HCT116 (cell line): Measurements from ENCODE around the gene MRPL44. TPM values are rescaled to one million over a fixed set of nuclear protein-coding genes. Genes with fewer than 3 reads are reported as not detected.

Source experiments
- ATAC-seq: fragments of 200-7000 bp; cut with Tn5 transposase; 2 replicates; pipeline ENCODE4 v1.9.1; 2020; ENCODE audit warnings: mild to moderate bottlenecking, moderate library complexity
- BruUV-seq: library from RNA; stranded (reverse); fragments of 400-500 nt; replicated peaks from 2 replicates; lab custom pipeline; 2021; lab: Mats Ljungman, UMichigan
- CTCF ChIA-PET: fragments of 300-600 bp; sonication (Branson Sonifier 250); formaldehyde crosslinking; loops from one replicate; lab custom pipeline; 2021; ENCODE audit warnings: antibody characterized with exemption; lab: Charles Lee
- POLR2A ChIA-PET: fragments of 300-600, 350-600 bp; sonication (Branson Sonifier 250); formaldehyde crosslinking; loops from one replicate; lab custom pipeline; 2021; ENCODE audit warnings: antibody characterized with exemption; lab: Charles Lee
- RAD21 ChIA-PET, 2 experiments: fragments of 300-600 bp; sonication (Branson Sonifier 250); formaldehyde crosslinking; loops; one replicate each; lab custom pipeline; 2023; ENCODE audit warnings: low total read pairs in 2 of 2; ENCODE audit not compliant: uncharacterized antibody in 2 of 2, unreplicated experiment in 2 of 2, low non-redundant PET in 1 of 2; lab: Charles Lee
- DNase-seq: peaks from one replicate; pipeline ENCODE4 v3.0.0-alpha.2; 2010; ENCODE audit warnings: low read depth, low spot score
- H2AFZ ChIP-seq: fragments of 200-600 bp; shearing (Covaris generic), sonication (generic); 2 replicates; pipeline ENCODE4 v1.6.1; 2017; ENCODE audit warnings: low read depth, mixed run types, mixed read lengths, antibody characterized with exemption, low read length; ENCODE audit not compliant: poor library complexity, severe bottlenecking
- H3K27ac ChIP-seq: 2 replicates; pipeline ENCODE4 v1.5.1; 2012; ENCODE audit warnings: low read depth, low read length
- H3K27me3 ChIP-seq: fragments of 200-600 bp; sonication (generic); 2 replicates; pipeline ENCODE4 v1.6.1; 2016; ENCODE audit warnings: mixed run types, low read length, mixed read lengths; ENCODE audit not compliant: insufficient read depth
- H3K36me3 ChIP-seq, 2 experiments: fragments of 200-500 bp in 1 of 2; fragments of 200-600 bp in 1 of 2; sonication (Bioruptor generic) in 1 of 2; sonication (generic) in 1 of 2; 2 replicates each; pipeline versions ENCODE4 v1.5.1 to v1.6.1; 2014 to 2016; ENCODE audit warnings: low read length in 2 of 2, inconsistent platforms in 1 of 2, mixed read lengths in 1 of 2, mixed run types in 1 of 2; ENCODE audit not compliant: insufficient read depth in 2 of 2, control insufficient read depth in 1 of 2
- H3K4me1 ChIP-seq, 2 experiments: fragments of 200-600 bp in 1 of 2; sonication (generic) in 1 of 2; 2 replicates each; pipeline versions ENCODE4 v1.5.1 to v1.6.1; 2012 to 2017; ENCODE audit warnings: low read length in 2 of 2, inconsistent platforms in 1 of 2, mild to moderate bottlenecking in 1 of 2, mixed read lengths in 1 of 2, mixed run types in 1 of 2, moderate library complexity in 1 of 2; ENCODE audit not compliant: insufficient read depth in 2 of 2, control insufficient read depth in 1 of 2
- H3K4me2 ChIP-seq: fragments of 200-600 bp; sonication (generic); 2 replicates; pipeline ENCODE4 v1.6.1; 2017; ENCODE audit warnings: mixed run types, low read length, mixed read lengths
- H3K4me3 ChIP-seq, 2 experiments: fragments of 200-600 bp in 1 of 2; sonication (generic) in 1 of 2; replicated peaks in 1 of 2; 2 replicates each; pipeline ENCODE4 v1.5.1; 2011 to 2016; ENCODE audit warnings: low read length in 2 of 2, control low read depth in 1 of 2, low read depth in 1 of 2, mild to moderate bottlenecking in 1 of 2, mixed read lengths in 1 of 2, mixed run types in 1 of 2
- H3K79me2 ChIP-seq: fragments of 200-600 bp; sonication (generic); 2 replicates; pipeline ENCODE4 v1.6.1; 2017; ENCODE audit warnings: mild to moderate bottlenecking, mixed run types, low read length, moderate library complexity, mixed read lengths; ENCODE audit not compliant: insufficient read depth
- H3K9ac ChIP-seq: fragments of 200-600 bp; sonication (generic); 2 replicates; pipeline ENCODE4 v1.6.1; 2016; ENCODE audit warnings: low read length, mixed read lengths
- H3K9me2 ChIP-seq: fragments of 200-600 bp; sonication (generic), shearing (Covaris generic); 2 replicates; pipeline ENCODE4 v1.6.1; 2017; ENCODE audit warnings: mixed run types, mild to moderate bottlenecking, moderate library complexity; ENCODE audit not compliant: insufficient read depth
- H3K9me3 ChIP-seq, 2 experiments: fragments of 200-500 bp in 1 of 2; fragments of 200-600 bp in 1 of 2; sonication (Bioruptor generic) in 1 of 2; sonication (generic) in 1 of 2; 2 replicates each; pipeline ENCODE4 v1.6.1; 2014 to 2017; ENCODE audit warnings: low read length in 2 of 2, mixed read lengths in 2 of 2, inconsistent platforms in 1 of 2, low read depth in 1 of 2, mild to moderate bottlenecking in 1 of 2, mixed run types in 1 of 2, moderate library complexity in 1 of 2; ENCODE audit not compliant: control insufficient read depth in 1 of 2, insufficient read depth in 1 of 2
- H4K20me1 ChIP-seq: fragments of 200-600 bp; sonication (generic), shearing (Covaris generic); 2 replicates; pipeline ENCODE4 v1.6.1; 2017; ENCODE audit warnings: mixed run types, mild to moderate bottlenecking, moderate library complexity; ENCODE audit not compliant: insufficient read depth
- EGR1 ChIP-seq: IDR thresholded peaks from 2 replicates; pipeline ENCODE4 v1.6.1; 2012; ENCODE audit warnings: low read depth
- ELF1 ChIP-seq: IDR thresholded peaks from 2 replicates; pipeline ENCODE4 v1.6.1; 2012; ENCODE audit warnings: low read depth, borderline replicate concordance
- JUND ChIP-seq: IDR thresholded peaks from 2 replicates; pipeline ENCODE4 v1.6.1; 2012
- MAX ChIP-seq: IDR thresholded peaks from 2 replicates; pipeline ENCODE4 v1.6.1; 2012
- POLR2A ChIP-seq: IDR thresholded peaks from 2 replicates; pipeline ENCODE4 v1.7.0; 2011; ENCODE audit warnings: borderline replicate concordance; ENCODE audit not compliant: insufficient read depth, insufficient read length; ENCODE audit errors: extremely low read depth
- POLR2AphosphoS5 ChIP-seq: IDR thresholded peaks from 2 replicates; pipeline ENCODE4 v1.6.1; 2011; ENCODE audit warnings: mild to moderate bottlenecking, low read depth, low read length, moderate library complexity
- YY1 ChIP-seq: IDR thresholded peaks from 2 replicates; pipeline ENCODE4 v1.6.1; 2011; ENCODE audit warnings: low read length, low read depth, moderate library complexity, mild to moderate bottlenecking; ENCODE audit not compliant: insufficient replicate concordance; ENCODE audit errors: extremely low read depth
- ZFX ChIP-seq: fragments of 450-650 bp; IDR thresholded peaks from 2 replicates; pipeline ENCODE4 v1.6.1; 2017
- ZNF274 ChIP-seq: fragments of 200-500 bp; sonication (Bioruptor generic); IDR thresholded peaks from 2 replicates; pipeline ENCODE4 v1.6.1; 2014; ENCODE audit warnings: mild to moderate bottlenecking, low read depth, low read length, inconsistent platforms
- intact Hi-C: fragments of 100-400 bp; cut with micrococcal nuclease; formaldehyde crosslinking; loops from 2 replicates; pipeline ENCODE4 v1.10.0; 2022
- total RNA-seq: library from RNA; stranded (reverse); gene quantifications from one replicate; pipeline ENCODE4 v1.2.1, GENCODE V29; 2021; ENCODE audit not compliant: unreplicated experiment
- TF ChIP-seq, protein P1 (sequence below), 3 experiments: fragments of 200-600 bp in 1 of 3; sonication (generic) in 1 of 3; IDR thresholded peaks in 2 of 3; conservative IDR thresholded peaks in 1 of 3; 2 replicates each; pipeline ENCODE4 v1.5.1; 2012 to 2017; ENCODE audit warnings: low read depth in 2 of 3, low read length in 2 of 3, antibody characterized with exemption in 1 of 3, borderline replicate concordance in 1 of 3, control low read depth in 1 of 3, mild to moderate bottlenecking in 1 of 3, mixed read lengths in 1 of 3, mixed run types in 1 of 3, moderate library complexity in 1 of 3; ENCODE audit not compliant: insufficient read depth in 1 of 3
- TF ChIP-seq, protein P2 (sequence below): IDR thresholded peaks from 2 replicates; pipeline ENCODE4 v1.6.1; 2012; ENCODE audit warnings: low read depth
- TF ChIP-seq, protein P3 (sequence below): IDR thresholded peaks from 2 replicates; pipeline ENCODE4 v1.6.1; 2012

The MRPL44 gene
- total RNA-seq, 1 experiment from 2014 or later, result 45.8 TPM

- TF ChIP-seq ELF1 (no peak), ZFX (no peak), ZNF274 (no peak), JUND (no peak)
- TF ChIP-seq, protein P1, sequence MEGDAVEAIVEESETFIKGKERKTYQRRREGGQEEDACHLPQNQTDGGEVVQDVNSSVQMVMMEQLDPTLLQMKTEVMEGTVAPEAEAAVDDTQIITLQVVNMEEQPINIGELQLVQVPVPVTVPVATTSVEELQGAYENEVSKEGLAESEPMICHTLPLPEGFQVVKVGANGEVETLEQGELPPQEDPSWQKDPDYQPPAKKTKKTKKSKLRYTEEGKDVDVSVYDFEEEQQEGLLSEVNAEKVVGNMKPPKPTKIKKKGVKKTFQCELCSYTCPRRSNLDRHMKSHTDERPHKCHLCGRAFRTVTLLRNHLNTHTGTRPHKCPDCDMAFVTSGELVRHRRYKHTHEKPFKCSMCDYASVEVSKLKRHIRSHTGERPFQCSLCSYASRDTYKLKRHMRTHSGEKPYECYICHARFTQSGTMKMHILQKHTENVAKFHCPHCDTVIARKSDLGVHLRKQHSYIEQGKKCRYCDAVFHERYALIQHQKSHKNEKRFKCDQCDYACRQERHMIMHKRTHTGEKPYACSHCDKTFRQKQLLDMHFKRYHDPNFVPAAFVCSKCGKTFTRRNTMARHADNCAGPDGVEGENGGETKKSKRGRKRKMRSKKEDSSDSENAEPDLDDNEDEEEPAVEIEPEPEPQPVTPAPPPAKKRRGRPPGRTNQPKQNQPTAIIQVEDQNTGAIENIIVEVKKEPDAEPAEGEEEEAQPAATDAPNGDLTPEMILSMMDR (IDR thresholded peaks at IDR 0.05 in 2 of 3, conservative IDR thresholded peaks at IDR 0.05 in 1 of 3; ENCODE audit: borderline replicate concordance in 1 of 3, insufficient read depth in 1 of 3, low read depth in 2 of 3, low read length in 2 of 3), result no peak
Measured at GRCh38 chr2:224014336-224014735, 57.1 kb downstream of the MRPL44 start (continued).

GRCh38 chr2:224016963-224017362 lies 59.7 kb downstream of the MRPL44 start:
- Histone ChIP-seq H3K4me2 (no peak overlapping the region), H3K79me2 (peaks cover 22% of the 10 kb centered on the region), H4K20me1 (no peaks in the 10 kb centered on the region), H3K9me2 (no peaks in the 10 kb centered on the region), H3K4me3 (no peak overlapping the region), H3K9me3 (no peaks in the 10 kb centered on the region), H3K4me1 (no peaks in the 10 kb centered on the region), H3K27me3 (no peaks in the 10 kb centered on the region), H3K27ac (no peak overlapping the region), H2AFZ (no peak overlapping the region), H3K36me3 (no peaks in the 10 kb centered on the region), H3K9ac (no peak overlapping the region)
- DNase-seq, result no peak
- intact Hi-C loops, result no loop called here
- ATAC-seq, result no peak
- TF ChIP-seq POLR2AphosphoS5, result no peak
- no peak for TF ChIP-seq JUND
- no peak for TF ChIP-seq EGR1
- no peak for TF ChIP-seq ELF1
- no peak for TF ChIP-seq MAX
- TF ChIP-seq, protein P2, sequence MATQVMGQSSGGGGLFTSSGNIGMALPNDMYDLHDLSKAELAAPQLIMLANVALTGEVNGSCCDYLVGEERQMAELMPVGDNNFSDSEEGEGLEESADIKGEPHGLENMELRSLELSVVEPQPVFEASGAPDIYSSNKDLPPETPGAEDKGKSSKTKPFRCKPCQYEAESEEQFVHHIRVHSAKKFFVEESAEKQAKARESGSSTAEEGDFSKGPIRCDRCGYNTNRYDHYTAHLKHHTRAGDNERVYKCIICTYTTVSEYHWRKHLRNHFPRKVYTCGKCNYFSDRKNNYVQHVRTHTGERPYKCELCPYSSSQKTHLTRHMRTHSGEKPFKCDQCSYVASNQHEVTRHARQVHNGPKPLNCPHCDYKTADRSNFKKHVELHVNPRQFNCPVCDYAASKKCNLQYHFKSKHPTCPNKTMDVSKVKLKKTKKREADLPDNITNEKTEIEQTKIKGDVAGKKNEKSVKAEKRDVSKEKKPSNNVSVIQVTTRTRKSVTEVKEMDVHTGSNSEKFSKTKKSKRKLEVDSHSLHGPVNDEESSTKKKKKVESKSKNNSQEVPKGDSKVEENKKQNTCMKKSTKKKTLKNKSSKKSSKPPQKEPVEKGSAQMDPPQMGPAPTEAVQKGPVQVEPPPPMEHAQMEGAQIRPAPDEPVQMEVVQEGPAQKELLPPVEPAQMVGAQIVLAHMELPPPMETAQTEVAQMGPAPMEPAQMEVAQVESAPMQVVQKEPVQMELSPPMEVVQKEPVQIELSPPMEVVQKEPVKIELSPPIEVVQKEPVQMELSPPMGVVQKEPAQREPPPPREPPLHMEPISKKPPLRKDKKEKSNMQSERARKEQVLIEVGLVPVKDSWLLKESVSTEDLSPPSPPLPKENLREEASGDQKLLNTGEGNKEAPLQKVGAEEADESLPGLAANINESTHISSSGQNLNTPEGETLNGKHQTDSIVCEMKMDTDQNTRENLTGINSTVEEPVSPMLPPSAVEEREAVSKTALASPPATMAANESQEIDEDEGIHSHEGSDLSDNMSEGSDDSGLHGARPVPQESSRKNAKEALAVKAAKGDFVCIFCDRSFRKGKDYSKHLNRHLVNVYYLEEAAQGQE, result no peak
- no peak for TF ChIP-seq POLR2A
- TF ChIP-seq, protein P3, sequence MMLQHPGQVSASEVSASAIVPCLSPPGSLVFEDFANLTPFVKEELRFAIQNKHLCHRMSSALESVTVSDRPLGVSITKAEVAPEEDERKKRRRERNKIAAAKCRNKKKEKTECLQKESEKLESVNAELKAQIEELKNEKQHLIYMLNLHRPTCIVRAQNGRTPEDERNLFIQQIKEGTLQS, result no peak
- no peak for TF ChIP-seq YY1
- POLR2A ChIA-PET, result no interaction called here
- RAD21 ChIA-PET, result no interaction called here
- BruUV-seq, result no TSS peak
- CTCF ChIA-PET, result no interaction called here
